Sigmoid colon (tissue), 7 donors: Measurements from ENCODE around the gene ARHGAP40. TPM values are rescaled to one million over a fixed set of nuclear protein-coding genes. Genes with fewer than 3 reads are reported as not detected.

Experiments
- DNase-seq: peaks from one replicate; pipeline ENCODE4 v3.0.0-alpha.2; 2019
- H3K27ac ChIP-seq, 4 donors: fragments of 200-600 bp; sonication (generic); one replicate each; pipeline ENCODE4 v1.5.1; 2016 to 2019; ENCODE audit warnings: mild to moderate bottlenecking in 1 of 4
- H3K27me3 ChIP-seq, 3 donors: fragments of 200-600 bp; sonication (generic); one replicate each; pipeline ENCODE4 v1.5.1; 2019; ENCODE audit warnings: mild to moderate bottlenecking in 1 of 3
- H3K36me3 ChIP-seq, 4 donors: fragments of 200-600 bp; sonication (generic); one replicate each; pipeline ENCODE4 v1.5.1; 2016 to 2019
- H3K4me1 ChIP-seq, 4 donors: fragments of 200-600 bp; sonication (generic); one replicate each; pipeline ENCODE4 v1.5.1; 2017 to 2019
- H3K4me3 ChIP-seq, 4 donors: fragments of 200-600 bp; sonication (generic); one replicate each; pipeline ENCODE4 v1.5.1; 2017 to 2019; ENCODE audit warnings: mild to moderate bottlenecking in 2 of 4, moderate library complexity in 1 of 4
- H3K9me3 ChIP-seq, 4 donors: fragments of 200-600 bp in 3 of 4; sonication (generic) in 3 of 4; one replicate each; pipeline versions ENCODE4 v1.5.1 to v1.6.1; 2013 to 2019
- EP300 ChIP-seq, 4 donors: sonication (generic); formaldehyde crosslinking; IDR thresholded peaks; one replicate each; pipeline ENCODE4 v1.6.1; 2017; ENCODE audit warnings: antibody characterized with exemption in 4 of 4
- POLR2A ChIP-seq, 2 donors: fragments of 450-650 bp; IDR thresholded peaks; one replicate each; pipeline ENCODE4 v1.6.1; 2016; ENCODE audit warnings: antibody characterized with exemption in 2 of 2, mild to moderate bottlenecking in 2 of 2, moderate library complexity in 2 of 2
- POLR2AphosphoS5 ChIP-seq, 4 donors: sonication (generic); formaldehyde crosslinking; IDR thresholded peaks; one replicate each; pipeline ENCODE4 v1.6.1; 2017; ENCODE audit warnings: antibody characterized with exemption in 4 of 4
- WGBS, 2 donors: extraction: QIAGEN DNeasy Blood & Tissue Kit; methylation state at CpG; one replicate each; pipeline ENCODE4 v1.1.7; 2013; 5-methylcytosine and 5-hydroxymethylcytosine counted together
- intact Hi-C: fragments of 100-400 bp; cut with DNase I; formaldehyde crosslinking; loops from one replicate; pipeline ENCODE4 v1.15.1; 2023
- polyA plus RNA-seq, 3 donors: library from polyadenylated mRNA; stranded (reverse); fragments of 200-250 nt; gene quantifications; one replicate each; pipeline ENCODE4 v1.2.3, GENCODE V29; 2013
- total RNA-seq, 4 donors: library from RNA; depleted of rRNA; stranded (reverse); fragments of >200 nt; gene quantifications; one replicate each; pipeline ENCODE4 v1.1.0, GENCODE V29; 2016
- TF ChIP-seq, protein P1 (sequence below), 4 experiments: fragments of 450-650 bp in 3 of 4; fragments of 200-600 bp in 1 of 4; IDR thresholded peaks; one replicate each; pipeline ENCODE4 v1.5.1; 2016 to 2019; ENCODE audit warnings: antibody characterized with exemption in 4 of 4, mild to moderate bottlenecking in 3 of 4, moderate library complexity in 2 of 4
- donor health status: healthy with polysubstance abuse.
- donor health status: Bipolar disorder and iron deficiency.
- donor health status: healthy.

ARHGAP40 gene
- total and polyA plus RNA-seq, 7 donors, result not detected

DNA sequence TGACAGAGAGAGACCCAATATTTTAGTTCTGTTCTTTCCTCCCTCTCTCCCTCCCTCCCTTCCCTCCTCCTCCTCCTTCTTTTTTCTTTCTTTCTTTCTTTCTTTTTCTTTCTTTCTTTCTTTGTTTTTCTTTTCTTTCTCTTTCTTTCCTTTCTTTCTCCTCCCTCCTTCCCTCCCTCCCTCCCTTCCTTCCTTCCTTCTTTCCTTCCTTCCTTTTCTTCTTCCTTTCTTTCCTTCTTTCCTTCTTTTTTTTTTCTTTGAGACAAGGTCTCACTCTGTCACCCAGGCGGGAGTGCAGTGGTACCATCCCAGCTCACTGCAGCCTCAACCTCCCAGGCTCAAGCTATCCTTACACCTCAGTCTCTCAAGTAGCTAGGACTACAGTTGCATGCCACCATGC, 28.4 kb downstream of the ARHGAP40 start:
- WGBS, 2 donors, result 85 to 88% methylated on average over 1 of the region's 1 CpG
- Histone ChIP-seq H3K4me3 (no peak overlapping the region), H3K4me1 (no peaks in the 10 kb centered on the region), H3K9me3 (no peaks in the 10 kb centered on the region), H3K36me3 (no peaks in the 10 kb centered on the region), H3K27me3 (peaks cover 0 to 15% (median 6%) of the 10 kb centered on the region in 3 donors), H3K27ac (no peak overlapping the region)
- TF ChIP-seq POLR2AphosphoS5 (IDR thresholded peaks at IDR 0.05) (no peak), POLR2A (IDR thresholded peaks at IDR 0.05) (no peak), EP300 (IDR thresholded peaks at IDR 0.05) (no peak)
- TF ChIP-seq, protein P1, sequence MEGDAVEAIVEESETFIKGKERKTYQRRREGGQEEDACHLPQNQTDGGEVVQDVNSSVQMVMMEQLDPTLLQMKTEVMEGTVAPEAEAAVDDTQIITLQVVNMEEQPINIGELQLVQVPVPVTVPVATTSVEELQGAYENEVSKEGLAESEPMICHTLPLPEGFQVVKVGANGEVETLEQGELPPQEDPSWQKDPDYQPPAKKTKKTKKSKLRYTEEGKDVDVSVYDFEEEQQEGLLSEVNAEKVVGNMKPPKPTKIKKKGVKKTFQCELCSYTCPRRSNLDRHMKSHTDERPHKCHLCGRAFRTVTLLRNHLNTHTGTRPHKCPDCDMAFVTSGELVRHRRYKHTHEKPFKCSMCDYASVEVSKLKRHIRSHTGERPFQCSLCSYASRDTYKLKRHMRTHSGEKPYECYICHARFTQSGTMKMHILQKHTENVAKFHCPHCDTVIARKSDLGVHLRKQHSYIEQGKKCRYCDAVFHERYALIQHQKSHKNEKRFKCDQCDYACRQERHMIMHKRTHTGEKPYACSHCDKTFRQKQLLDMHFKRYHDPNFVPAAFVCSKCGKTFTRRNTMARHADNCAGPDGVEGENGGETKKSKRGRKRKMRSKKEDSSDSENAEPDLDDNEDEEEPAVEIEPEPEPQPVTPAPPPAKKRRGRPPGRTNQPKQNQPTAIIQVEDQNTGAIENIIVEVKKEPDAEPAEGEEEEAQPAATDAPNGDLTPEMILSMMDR (IDR thresholded peaks at IDR 0.05), result no peak
- DNase-seq, result no peak
- intact Hi-C loops, result no loop called here

DNA sequence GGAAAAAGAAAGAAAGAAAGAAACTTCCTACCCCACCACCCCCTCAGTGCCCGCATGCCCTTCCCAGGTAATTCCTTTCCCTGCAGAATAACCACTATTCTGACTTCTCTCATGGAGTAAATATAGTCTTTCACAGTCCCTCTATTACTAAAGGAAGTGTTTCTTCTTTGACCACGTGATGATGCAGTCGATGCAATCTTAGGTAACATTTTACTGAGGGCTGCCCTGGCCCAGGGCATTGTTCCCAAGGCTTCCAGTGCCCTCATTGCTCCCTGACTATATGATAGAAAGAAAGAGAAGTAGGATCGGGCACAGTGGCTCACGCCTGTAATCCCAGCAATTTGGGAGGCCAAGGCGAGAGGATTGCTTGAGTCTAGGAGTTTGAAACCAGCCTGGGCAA, 29.1 kb downstream of the ARHGAP40 start:
- Histone ChIP-seq H3K9me3 (no peaks in the 10 kb centered on the region), H3K36me3 (no peaks in the 10 kb centered on the region), H3K27ac (no peak overlapping the region), H3K27me3 (peaks cover 0 to 17% (median 6%) of the 10 kb centered on the region in 3 donors), H3K4me1 (no peaks in the 10 kb centered on the region), H3K4me3 (no peak overlapping the region)
- intact Hi-C loops, result no loop called here
- 64 to 78% methylated on average over 6 of the region's 6 CpGs for WGBS, 2 donors
- TF ChIP-seq POLR2A (IDR thresholded peaks at IDR 0.05) (no peak), POLR2AphosphoS5 (IDR thresholded peaks at IDR 0.05) (no peak), EP300 (IDR thresholded peaks at IDR 0.05) (no peak)
- TF ChIP-seq, protein P1 (IDR thresholded peaks at IDR 0.05), result no peak
- no peak for DNase-seq

DNA sequence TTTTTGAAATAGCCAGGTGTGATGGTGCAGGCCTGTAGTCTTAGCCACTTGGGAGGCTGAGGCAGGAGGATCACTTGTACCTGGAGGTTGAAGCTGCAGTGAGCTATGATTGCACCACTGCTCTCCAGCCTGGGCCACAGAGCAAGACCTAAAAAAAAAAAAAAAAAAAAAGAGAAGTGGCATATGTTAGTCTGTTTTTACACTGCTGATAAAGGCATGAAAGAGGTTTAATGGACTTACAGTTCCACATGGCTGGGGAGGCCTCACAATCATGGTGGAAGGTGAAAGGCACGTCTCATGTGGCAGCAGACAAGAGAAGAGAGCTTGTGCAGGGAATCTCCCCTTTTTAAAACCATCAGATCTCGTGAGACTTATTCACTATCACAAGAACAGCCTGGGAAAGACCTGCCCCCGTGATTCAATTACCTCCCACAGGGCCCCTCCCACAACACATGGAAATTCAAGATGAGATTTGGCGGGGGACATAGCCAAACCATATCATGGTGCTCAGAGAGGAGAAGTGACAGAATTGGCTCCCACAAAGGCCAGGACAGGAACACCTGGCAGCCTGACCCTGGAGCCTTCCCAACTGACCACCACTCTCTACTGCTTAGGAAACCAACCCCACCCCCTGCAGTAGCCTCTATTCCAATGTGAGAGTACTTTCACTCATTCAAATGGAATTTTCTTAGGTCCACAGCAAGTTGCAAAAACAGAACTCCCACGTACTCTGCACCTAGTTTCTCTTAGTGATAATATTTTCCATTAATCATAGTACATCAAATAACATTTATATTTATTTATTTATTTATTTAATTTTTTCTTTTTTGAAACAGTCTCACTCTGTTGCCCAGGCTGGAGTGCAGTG, 29.8 kb downstream of the ARHGAP40 start:
- Histone ChIP-seq H3K36me3 (no peaks in the 10 kb centered on the region), H3K9me3 (no peaks in the 10 kb centered on the region), H3K4me3 (no peak overlapping the region), H3K4me1 (no peaks in the 10 kb centered on the region), H3K27ac (no peak overlapping the region), H3K27me3 (peaks cover 0 to 19% (median 6%) of the 10 kb centered on the region in 3 donors)
- WGBS, 2 donors, result 58 to 62% methylated on average over 5 of the region's 5 CpGs
- intact Hi-C loops, result no loop called here
- no peak for TF ChIP-seq EP300 (IDR thresholded peaks at IDR 0.05)
- TF ChIP-seq POLR2A (IDR thresholded peaks at IDR 0.05), result no peak
- TF ChIP-seq POLR2AphosphoS5 (IDR thresholded peaks at IDR 0.05), result no peak
- TF ChIP-seq, protein P1 (IDR thresholded peaks at IDR 0.05), result no peak
- no peak for DNase-seq

DNA sequence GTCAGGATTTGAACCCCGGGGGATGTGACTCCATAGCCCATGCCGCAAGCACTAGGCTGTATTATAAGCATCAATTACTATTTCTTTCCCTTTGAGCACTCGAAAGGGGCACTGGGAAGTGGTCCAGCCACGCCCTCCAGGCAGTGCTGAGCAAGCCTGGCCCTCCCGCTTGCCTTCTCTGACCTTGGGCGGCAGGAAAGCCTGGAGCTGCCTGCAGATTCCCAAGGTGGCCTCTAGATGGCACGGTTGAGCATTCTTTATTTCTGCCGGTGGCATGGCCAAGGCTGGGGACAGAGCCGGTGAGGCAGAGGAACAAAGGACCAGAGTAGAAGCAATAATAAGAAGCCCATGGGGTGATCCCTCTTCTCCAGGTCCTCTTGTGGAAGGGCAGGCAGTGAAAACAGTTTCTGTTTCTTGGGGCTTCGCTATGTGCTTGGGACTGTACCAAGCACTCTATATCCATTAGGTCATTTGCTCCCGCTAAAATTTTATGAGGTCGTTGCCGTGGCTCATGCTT, 32.0 kb downstream of the ARHGAP40 start:
- WGBS, 2 donors, result 20 to 29% methylated on average over 13 of the region's 13 CpGs

More for the DNA sequence above, 32.0 kb downstream of the ARHGAP40 start:
- Histone ChIP-seq H3K27me3 (peaks cover 0 to 19% (median 6%) of the 10 kb centered on the region in 3 donors), H3K4me1 (no peaks in the 10 kb centered on the region), H3K9me3 (no peaks in the 10 kb centered on the region), H3K36me3 (no peaks in the 10 kb centered on the region), H3K4me3 (no peak overlapping the region), H3K27ac (no peak overlapping the region)
- DNase-seq, result no peak
- intact Hi-C loops, result no loop called here
- TF ChIP-seq POLR2AphosphoS5 (IDR thresholded peaks at IDR 0.05), result no peak
- TF ChIP-seq POLR2A (IDR thresholded peaks at IDR 0.05), result no peak
- TF ChIP-seq, protein P1 (IDR thresholded peaks at IDR 0.05), result peak in 3 of 4 experiments; percentile 35 to 78 (median 51)
